SK-N-SH (cell line): ENCODE results near the gene SGMS2.
"Not testable (repeated sequence)": the region's sequence is repeated elsewhere in the genome, so short reads cannot be mapped to it uniquely, and the experiment has no call there.

Source experiments
- CTCF ChIP-seq: fragments of 200-600 bp; sonication (generic); IDR thresholded peaks from 2 replicates; pipeline ENCODE4 v1.6.1; 2017; ENCODE audit warnings: antibody characterized with exemption, mild to moderate bottlenecking, moderate library complexity
- EP300 ChIP-seq, 2 experiments: IDR thresholded peaks; 2 replicates each; pipeline versions ENCODE4 v1.4.0 to v1.6.1; 2012; ENCODE audit warnings: borderline replicate concordance in 1 of 2, low read depth in 1 of 2, low read length in 1 of 2
- FOXM1 ChIP-seq: IDR thresholded peaks from 2 replicates; pipeline ENCODE4 v1.4.0; 2012; ENCODE audit warnings: low read depth, mild to moderate bottlenecking
- GABPA ChIP-seq: IDR thresholded peaks from 2 replicates; pipeline ENCODE4 v1.4.0; 2012; ENCODE audit warnings: low read depth, mild to moderate bottlenecking
- PBX3 ChIP-seq: IDR thresholded peaks from 2 replicates; pipeline ENCODE4; 2012
- POLR2AphosphoS5 ChIP-seq: IDR thresholded peaks from 2 replicates; pipeline ENCODE4 v1.6.1; 2012; ENCODE audit warnings: low read depth, low read length
- RAD21 ChIP-seq: IDR thresholded peaks from 2 replicates; pipeline ENCODE4 v1.6.1; 2012; ENCODE audit warnings: mild to moderate bottlenecking, low read length
- REST ChIP-seq: IDR thresholded peaks from 2 replicates; pipeline ENCODE4 v1.6.1; 2012; ENCODE audit warnings: mild to moderate bottlenecking, low read depth, low read length, moderate library complexity
- SIN3A ChIP-seq: IDR thresholded peaks from 2 replicates; pipeline ENCODE4 v1.6.1; 2012; ENCODE audit warnings: low read depth, mild to moderate bottlenecking, low read length, moderate library complexity, borderline replicate concordance
- SMC3 ChIP-seq: IDR thresholded peaks from 2 replicates; pipeline ENCODE4 v1.6.1; 2012; ENCODE audit warnings: low read depth, low read length, improper control_type of control experiment
- TAF1 ChIP-seq: IDR thresholded peaks from 2 replicates; pipeline ENCODE4 v1.6.1; 2012; ENCODE audit warnings: low read depth, mild to moderate bottlenecking, low read length, moderate library complexity, borderline replicate concordance
- USF1 ChIP-seq: IDR thresholded peaks from 2 replicates; pipeline ENCODE4 v1.4.0; 2012; ENCODE audit warnings: low read depth, borderline replicate concordance

- TF ChIP-seq GABPA; RAD21; SMC3; CTCF; TAF1; EP300 (IDR thresholded peaks at IDR 0.05; ENCODE audit: borderline replicate concordance in 1 of 2, low read depth in 1 of 2, low read length in 1 of 2); USF1; FOXM1; POLR2AphosphoS5; PBX3; SIN3A; REST: not testable (repeated sequence)
Observed at GRCh38 chr4:107905082-107905481, 80.3 kb downstream of the SGMS2 start.
